ENCODE data around the gene KLK12.

KLK12 gene

GRCh38 chr19:51044327-51044726, 9.5 kb upstream of the KLK12 start:
- no peak for FAIRE-seq

DNA sequence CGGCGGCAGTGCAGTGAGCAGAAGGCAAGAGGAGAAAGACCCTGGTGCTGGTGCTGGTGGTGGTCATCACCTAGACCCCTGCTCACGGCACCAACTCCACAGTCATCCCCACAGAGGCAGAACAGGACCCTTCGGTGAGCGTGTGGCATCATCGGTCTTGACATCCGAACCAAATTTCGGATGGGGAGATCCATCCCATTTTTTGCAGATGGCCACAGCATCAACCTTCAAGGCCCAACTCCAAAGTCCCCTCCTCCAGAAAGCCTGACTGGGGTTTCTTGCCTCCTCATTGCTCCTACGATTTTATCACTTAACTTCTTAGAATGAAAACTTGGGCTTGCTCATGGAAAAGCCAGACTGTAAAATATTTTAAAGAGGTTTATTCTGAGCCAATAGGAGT, 8.7 kb upstream of the KLK12 start:
- FAIRE-seq, result no peak

DNA sequence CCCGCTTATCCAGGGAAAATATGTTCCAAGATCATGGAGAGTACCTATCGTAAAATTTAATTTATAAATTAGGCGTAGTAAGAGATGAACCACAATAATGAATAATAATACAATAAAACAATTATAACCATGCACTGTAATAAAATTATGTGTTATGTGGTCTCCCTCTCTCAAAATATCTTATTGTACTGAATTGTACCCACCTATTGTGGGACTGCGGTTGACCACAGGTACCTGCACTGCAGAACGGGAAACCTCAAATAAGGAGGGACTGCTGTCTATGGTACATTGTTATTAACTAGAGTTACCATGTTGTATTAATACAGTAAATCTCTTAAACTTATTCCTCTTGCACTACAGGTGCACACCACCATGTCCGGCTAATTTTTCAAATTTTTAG, 5.3 kb upstream of the KLK12 start:
- FAIRE-seq, result no peak

DNA sequence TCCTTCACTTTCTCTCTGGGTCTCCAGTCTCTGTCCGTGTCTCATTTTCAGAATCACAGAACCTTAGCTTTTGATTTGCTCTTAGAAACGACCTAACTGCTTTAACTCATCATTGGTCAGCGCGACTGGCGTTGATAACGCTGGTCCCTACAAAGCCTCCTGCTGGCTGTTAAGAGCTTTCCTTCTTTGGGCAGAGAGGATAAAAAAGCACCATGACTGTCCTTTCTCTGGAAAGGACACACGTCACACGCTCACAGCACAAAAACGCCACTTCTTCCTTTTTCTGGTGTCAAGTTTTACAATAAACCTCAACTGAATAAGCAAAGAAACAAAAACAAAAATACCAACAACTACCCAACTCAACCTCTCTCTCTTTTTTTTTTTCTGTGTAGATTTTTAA, 1.7 kb upstream of the KLK12 start:
- no peak for FAIRE-seq

DNA sequence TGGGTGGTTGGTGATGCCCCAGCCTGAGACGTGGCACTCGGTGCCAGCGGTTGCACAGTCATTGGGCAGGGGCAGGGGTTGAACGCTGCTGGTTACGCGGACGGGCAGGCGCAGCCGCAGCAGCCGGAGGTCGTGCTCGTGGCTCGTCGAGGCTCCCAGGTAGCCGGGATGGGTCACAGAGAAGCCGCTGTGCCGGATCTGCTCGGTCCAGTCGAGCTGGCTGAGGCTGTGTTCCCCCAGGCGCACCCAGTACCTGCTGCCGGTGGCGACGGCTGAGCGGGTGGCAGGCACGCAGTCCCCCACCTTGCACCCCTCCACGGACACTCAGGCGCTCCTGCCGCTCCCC, 2.9 kb downstream of the KLK12 start:
- FAIRE-seq, result no peak

DNA sequence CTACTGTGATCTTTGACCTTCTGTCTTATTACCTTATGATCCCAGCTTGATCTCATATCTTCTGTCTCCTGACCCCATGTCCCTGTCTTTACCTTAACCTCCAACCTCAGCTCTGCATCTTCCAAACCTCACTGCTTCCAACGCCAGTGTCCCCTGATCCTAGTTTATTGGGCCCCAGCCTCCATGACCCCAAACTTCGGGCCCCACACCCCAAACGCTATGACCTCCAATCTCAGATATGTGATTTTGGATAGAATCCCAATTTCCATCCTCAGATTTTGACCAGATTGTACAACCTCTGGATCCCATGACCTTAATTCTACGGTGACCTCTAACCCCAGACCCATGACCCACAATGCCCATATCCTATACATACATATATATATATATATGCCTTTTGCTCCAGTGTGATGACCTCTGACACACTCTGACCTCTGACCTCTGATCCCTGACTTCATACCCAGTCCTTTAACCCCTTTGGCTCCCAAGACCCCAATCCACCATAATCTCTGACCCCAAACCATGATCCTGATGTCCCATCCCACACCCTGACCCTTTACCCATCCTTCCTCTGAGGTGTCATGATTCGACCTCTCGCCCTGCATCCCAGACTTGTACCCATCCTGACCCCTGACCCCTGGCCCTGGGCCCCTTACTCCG, 3.5 kb downstream of the KLK12 start:
- no peak for FAIRE-seq

GRCh38 chr19:51030631-51031030, 4.2 kb downstream of the KLK12 start:
- FAIRE-seq, result no peak

DNA sequence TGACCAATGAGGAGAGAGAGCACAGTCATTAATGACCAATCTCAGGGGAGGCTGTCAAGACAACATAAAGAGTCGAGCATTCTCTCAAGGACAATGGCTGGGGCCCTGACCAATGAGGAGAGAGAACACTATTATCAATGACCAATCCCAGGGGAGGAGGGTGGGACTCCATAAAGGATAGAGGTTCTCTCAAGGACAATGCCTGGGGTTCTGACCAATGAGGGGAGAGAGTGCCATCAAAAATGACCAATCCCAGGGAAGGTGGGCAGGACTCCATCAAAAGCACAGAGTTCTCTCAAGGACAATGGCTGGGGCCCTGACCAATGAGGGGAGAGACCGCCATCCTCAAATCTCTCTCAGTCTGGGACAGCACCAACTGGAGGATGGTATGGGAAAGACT, 5.1 kb downstream of the KLK12 start:
- FAIRE-seq, result no peak

GRCh38 chr19:51027873-51028272, 6.9 kb downstream of the KLK12 start:
- FAIRE-seq, result no peak

- no peak for FAIRE-seq
Measured at GRCh38 chr19:51027126-51027806, 7.5 kb downstream of the KLK12 start.

DNA sequence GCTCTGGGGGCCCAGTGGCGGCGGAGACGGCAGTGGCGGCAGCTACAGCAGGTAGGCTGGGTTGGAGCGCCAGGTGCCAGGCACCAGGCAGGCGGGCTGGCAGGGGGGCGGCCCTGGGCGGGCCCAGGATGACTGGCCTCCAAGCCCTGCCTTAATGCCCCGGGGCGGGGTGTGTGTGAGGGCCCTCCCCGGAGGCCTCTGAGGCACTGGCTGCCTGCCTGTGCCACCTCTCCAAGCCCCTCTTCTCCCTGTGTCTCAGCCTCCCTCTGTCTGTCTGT, 8.3 kb downstream of the KLK12 start, which contains the start of gene KLK11:
KLK11 (minus strand) TSS at position 63 of the 278 bp plus-strand sequence. CDS start 985 bp downstream, outside the sequence.
- no peak for FAIRE-seq

- FAIRE-seq, result no peak
Measured at GRCh38 chr19:51025809-51026553, 8.8 kb downstream of the KLK12 start.

DNA sequence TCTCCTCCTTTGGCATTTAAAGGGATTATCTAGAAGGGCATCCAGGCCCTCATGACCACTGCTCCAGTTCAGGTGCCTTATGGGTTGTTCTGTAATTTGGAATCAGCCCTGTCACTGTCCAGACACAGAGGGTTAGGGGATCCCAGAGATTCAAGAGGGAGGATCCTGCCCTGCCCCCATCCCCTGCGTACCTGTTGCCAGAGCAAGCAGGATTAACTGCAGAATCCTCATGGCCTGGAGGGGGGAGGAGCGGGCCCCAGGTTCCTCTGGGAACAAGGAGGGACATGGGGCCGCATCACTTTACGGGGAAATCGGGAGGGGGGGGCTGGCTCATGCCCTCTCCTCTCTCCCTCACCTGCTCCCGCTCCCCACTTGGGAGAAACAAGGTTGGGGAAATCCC, 9.4 kb downstream of the KLK12 start:
- no peak for FAIRE-seq

DNA sequence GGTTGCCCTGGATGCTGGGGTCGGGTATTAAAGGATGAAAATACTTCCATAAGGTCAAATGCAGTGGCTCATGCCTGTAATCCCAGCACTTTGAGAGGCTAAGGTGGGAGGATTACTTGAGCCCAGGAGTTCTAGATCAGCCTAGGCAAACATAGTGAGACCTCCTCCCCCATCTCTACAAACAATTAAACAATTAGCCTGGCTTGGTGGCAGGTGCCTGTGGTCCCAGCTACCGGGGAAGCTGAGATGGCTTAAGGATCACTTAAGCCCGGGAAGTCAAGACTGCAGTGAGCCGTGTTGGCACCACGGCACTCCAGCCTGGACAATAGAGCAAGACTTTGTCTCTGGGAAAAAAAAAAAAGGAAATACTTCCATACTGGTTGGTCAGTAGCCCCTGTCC, 9.9 kb downstream of the KLK12 start:
- no peak for FAIRE-seq

DNA sequence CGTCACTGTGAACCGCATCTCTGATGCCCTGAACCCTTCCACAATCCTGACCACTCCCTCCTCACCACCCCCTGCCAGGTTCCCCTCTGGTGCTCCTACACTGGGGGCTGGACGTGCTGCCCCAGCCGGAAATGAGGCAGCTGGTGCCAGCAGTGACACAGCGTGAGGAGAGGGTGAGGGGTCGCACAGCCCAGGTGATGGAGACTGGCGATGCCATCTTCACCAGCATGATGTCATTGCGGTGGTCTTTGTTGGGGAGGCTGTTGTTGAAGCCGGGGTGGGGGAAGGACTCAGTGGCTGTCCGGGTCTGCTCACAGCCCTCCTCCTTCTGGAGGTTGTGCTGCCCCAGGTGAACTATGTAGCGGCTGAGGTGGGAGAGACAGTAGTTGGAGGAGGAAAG, 10.9 kb downstream of the KLK12 start:
- FAIRE-seq, result no peak

DNA sequence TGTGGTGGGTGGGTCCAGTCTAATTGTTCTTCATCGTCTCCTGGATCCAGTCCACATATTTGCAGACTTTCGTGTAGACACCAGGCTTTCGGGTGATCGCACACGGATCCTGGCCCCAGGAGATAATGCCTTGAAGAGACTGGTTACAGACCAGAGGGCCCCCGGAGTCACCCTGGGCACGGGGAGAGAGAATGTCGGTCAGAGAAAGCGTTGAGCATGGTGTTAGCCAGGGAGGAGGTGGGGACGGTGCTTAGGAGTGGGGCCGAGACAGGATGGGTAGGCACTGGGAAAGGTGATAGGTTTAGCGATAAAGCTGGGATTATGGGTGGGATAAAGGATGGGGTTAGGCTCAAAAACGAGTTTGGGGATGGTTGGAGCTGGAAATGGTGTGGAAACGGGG, 12.3 kb downstream of the KLK12 start:
- no peak for FAIRE-seq

DNA sequence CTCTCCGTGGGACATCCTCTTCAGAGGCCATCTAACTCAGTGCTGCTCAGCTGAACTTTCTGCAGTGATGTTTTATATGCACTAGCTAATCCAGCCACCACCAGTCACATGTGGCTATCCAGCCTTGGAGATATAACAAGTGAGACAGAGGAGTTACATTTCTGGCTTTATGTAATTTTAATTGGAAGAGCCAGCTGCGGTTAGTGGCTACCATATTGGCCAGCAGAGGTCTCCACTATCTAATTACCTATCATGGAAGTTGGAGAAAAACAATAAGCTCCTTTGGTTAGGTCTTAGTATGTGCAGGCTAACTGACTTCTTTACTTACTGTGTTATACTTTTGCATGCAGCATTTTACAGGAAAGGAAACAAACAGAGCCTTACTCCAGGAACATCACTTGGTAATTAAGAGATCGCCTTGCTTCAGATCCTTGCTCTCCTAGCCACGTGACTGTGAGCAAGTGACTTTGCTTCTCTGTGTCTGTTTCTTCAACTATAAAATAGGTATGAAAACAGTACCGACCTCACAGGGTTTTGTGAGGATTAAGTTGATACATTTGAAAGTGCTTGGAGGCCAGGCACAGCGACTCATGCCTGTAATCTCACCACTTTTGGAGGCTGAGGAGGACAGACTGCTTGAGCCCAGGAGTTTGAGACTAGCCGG, 13.7 kb downstream of the KLK12 start:
- peak; percentile 83 for FAIRE-seq

- FAIRE-seq, result no peak
Measured at GRCh38 chr19:51019544-51019925, 15.3 kb downstream of the KLK12 start, which contains the start of gene KLK10. Gene KLK10, minus strand, starts transcription at chr19:51019709. Its CDS starts 579 bp downstream, at chr19:51019130.

DNA sequence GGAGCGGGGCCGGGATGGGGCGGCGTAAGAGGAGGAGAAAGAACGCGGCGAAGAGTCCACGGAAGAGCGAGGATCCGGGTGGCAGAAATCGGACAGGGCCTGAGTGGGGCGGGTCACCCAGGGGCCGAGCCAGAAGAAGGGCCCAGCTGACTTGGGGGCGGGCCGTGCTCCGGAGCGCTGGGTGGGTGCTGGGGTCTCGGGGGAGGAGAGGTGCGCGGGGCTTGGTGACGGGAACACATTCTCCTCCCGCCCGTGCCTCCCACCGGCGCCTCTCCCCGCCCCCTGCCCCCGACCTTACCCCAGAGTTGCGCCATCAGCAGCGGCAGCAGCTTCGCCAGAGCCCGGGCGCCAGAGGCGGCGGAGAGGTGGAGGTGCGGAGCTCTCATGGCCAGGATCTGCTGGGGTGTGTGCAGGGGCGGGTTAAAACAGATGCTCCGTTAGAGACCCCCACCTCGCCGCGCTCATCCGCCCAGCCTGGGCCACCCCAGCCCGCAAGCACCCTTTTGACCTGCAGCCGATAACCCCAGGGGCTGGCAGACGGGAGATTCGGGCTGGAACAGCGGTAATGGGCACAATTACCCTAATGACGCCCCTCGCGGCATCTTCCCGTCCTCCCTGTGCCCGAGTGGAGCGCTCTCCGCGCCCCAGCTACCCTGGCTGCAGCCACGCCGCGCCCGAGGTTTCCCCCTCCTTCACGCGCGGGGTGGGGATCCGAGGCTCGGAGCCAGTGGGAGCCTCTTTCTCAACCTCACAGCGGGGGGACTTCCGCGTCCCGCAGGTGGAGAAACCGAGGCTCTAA, 15.9 kb downstream of the KLK12 start:
- no peak for FAIRE-seq

DNA sequence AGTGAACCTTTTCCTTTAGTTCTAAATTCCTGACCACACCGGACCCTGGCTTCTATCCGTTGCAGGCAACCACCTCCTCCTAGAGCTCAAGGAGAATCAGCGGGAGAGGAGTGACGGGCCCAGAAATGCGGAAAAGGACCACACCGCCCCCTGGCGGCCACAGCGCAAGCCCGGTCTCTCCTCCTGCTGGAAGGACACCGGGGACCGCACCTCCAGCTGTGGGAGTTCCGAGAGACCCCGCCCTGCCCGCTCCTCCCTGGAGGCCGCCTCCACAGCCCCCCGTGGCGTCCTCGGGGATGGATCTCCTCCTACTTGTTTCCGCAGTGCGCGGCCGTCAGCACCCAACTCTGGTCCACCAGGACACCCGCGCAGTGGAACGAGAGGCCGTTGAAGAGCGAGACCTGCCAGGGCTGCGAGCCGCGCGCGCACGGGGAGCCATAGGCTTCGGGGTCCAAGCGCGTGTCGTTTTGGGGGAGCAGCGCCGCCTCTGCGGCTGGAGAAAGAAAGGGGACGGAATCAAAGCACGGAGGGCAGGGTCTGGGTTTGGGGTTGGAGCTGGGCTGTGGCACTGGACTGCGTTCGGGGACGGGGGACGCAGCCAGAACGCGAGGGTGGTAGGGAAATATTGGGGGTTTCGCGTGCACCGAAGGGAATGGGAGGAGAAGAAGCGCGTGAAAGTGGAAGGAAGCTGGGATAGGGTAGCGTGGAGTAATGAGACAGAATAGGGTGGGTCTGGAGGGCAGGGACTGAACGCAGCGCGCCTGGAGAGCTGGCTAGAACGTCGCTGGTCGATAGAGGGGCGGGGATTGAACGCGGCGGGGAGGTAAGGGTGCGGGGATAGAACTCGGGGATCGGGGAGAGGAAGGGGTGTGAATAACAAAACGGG, 17.8 kb downstream of the KLK12 start:
- FAIRE-seq, result no peak

DNA sequence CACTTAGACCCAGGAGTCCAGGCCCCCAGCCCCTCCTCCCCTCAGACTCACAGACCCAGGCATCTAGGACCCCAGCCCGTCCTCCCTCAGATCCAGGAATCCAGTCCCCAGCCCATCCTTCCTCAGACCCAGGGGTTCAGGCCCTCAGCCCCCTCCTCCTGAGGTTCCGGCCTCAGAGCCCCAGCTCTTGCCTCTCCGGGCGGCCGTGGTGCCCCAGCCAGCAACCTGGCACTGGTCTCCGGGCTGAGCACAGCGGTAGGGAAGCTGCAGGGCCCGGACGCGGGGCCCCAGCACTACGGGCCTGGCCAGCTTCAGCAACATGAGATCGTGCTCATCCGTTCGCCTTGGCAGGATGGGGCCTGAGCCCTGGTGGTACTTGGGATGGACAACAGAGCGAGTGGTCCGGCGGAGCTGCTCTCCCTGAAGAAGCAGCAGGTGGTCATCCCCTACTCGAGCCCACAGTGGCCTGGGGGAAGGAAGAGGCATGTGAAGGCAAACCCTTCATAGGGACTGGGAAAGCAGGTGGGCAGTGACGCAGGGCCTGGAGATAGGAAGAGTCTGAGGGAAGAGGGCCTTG, 19.0 kb downstream of the KLK12 start:
- FAIRE-seq, result no peak

- no peak for FAIRE-seq
Measured at GRCh38 chr19:51014242-51014641, 20.6 kb downstream of the KLK12 start.

Measured in G401.6 (cell line).